ENCODE measurements around the gene LIN37.
"Not testable (repeated sequence)": the region's sequence is repeated elsewhere in the genome, so short reads cannot be mapped to it uniquely, and the experiment has no call there.

Gene LIN37

DNA sequence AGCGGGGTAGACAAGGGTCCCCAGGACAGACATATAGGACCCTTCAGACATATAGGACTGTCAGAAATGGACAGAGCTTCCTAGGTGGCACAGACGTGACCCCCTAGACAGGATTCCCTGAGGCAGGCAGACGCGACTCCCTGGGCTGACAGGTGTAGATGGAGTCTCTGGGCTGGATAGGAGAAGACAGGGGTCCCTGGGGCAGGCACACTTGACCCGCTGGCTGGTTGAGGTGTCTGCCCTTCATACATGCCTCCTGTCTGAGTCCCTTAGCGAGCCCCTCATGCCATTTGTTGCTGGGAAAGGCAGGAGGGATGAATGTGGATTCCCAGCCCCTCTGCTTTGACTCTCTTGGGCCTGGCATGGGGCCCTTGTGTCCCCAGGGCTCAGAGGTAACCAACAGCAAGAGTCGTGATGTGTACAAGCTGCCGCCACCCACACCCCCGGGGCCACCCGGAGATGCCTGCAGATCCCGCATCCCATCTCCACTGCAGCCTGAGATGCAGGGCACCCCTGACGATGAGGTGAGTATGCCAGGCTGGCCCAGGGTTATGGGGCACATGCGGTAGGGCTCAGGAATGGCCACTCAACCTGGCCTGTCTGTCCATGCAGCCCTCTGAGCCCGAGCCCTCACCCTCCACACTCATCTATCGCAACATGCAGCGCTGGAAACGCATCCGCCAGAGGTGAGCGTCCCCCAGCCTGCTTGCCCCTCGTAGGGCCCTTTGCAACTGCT, 5.4 kb downstream of the LIN37 start:
- DNase-seq = no peak

- DNase-seq = no peak
Measured at GRCh38 chr19:35754370-35755130, 6.2 kb downstream of the LIN37 start.

DNA sequence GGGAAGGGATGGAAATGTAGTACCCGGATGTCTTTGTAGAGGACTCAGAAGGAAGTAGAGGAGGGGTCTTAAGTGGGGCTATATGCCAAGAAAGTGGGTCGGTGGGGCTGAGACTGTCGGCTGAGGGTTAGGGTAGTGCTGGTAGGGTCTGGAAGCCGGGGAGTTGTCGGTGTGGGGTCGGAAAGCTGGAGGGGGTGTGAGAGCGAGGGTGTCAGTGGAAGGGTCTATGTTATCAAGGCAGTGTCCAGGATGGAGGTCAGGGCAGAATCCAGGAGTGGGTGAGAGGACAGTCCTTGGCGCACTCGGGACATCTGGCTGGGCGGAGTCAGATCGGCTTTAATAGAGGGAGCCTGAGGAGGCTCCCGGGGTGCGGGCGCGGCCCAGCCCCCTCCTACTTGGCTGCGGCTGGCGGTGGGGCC, 6.8 kb downstream of the LIN37 start:
- no peak for DNase-seq

GRCh38 chr19:35755550-35756376, 7.4 kb downstream of the LIN37 start:
- DNase-seq = no peak

GRCh38 chr19:35756377-35757230, 8.2 kb downstream of the LIN37 start, which contains the start of gene HSPB6:
TSS of gene HSPB6 (minus strand) at chr19:35757029. CDS start at chr19:35757008, 21 bp downstream.
- peak in 7 of 14 donors; percentile 16 to 66 (median 40) for DNase-seq

- DNase-seq = peak in 6 of 14 donors; percentile 34 to 87 (median 76)
Measured at GRCh38 chr19:35757231-35757748, 8.9 kb downstream of the LIN37 start.

DNA sequence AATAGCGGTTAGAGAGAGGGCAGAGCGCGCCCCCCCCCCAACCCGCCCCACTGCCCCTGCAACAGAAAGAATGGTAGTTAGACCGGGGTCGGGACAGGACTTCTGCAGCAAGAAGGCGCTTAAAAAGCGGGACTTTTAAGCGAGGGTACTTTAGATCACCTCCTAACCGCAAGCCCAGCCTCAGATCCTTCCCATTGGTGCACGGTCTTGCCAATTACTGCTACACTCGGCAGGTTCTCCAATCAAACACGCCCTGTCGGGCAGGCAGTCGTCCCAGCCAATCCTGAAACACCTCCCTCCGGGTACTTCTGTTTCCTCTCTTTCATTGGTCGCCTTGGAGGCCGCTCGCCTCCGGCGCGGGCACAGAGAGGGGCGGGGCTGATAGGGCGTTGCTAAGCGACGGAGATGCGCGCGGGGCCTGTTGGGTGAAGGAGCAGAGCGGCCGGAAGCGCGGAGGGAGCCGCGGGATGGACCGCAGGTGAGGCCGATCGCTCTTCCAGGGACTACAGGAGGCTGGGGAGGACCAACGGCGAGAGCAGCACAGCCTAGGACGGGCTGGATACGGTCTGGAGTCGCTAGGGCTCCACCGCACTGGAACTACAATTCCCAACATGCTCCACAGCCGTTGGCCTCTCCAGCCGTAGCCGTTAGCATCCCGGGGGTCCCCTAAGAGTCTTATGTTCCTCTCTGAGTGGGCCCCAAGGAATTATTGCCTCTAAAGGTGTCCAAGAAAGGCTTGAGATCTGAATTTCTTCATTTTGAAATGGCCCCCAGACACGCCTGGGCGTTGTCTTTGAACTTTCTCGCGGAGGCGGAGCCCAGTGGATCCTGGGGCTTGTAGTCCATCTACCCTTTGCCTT, 9.6 kb downstream of the LIN37 start, which contains the start of gene PROSER3:
PROSER3 (plus strand) TSS at position 428 of the 860 bp plus-strand sequence; CDS start at position 468, 40 bp downstream.
- DNase-seq = peak; percentile 74 to 99 (median 97)

GRCh38 chr19:35759697-35760096, 11.3 kb downstream of the LIN37 start:
- no peak for DNase-seq

GRCh38 chr19:35760711-35761349, 12.5 kb downstream of the LIN37 start:
- no peak for DNase-seq

- DNase-seq = no peak
Measured at GRCh38 chr19:35764432-35765315, 16.3 kb downstream of the LIN37 start.

GRCh38 chr19:35766571-35767104, 18.3 kb downstream of the LIN37 start:
- DNase-seq = no peak

DNA sequence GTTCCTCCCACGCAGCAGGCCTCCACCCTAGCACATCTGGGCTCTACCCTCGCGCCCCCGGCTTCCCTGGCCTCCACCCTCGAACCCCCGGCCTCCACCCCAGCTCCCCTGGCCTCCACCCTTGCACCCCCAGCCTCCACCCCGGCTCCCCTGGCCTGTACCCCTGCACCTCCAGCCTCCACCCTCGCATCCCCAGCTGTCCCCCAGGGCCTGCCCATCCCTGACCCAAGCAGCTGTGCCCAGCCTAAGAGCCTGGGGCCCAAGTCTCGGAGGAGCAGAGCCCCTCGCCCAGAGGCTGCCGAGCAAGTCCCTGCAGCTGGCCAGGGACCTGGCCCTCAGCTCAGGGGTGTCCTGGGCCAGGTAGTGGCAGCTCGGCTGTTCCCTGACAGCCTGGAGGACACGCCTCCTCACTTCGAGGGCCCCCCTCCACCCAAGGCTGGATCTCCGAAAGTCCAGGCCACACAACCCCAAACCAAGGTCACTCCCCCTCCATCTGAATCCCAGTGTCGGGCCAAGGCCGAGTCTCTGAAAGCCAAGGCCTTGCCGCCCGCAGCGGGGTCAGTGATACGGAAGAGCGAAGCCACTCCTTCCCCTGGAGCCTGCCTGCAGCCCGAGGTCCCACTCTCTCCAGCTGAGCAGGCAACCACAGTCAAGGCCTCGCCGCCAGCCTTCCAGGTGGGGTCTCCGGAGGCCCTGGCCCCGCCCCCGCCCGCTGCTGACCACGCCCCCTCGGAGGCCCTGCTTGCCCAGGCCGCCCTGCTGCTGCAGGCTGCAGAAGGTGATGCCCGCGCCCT, 19.1 kb downstream of the LIN37 start:
- no peak for DNase-seq

DNA sequence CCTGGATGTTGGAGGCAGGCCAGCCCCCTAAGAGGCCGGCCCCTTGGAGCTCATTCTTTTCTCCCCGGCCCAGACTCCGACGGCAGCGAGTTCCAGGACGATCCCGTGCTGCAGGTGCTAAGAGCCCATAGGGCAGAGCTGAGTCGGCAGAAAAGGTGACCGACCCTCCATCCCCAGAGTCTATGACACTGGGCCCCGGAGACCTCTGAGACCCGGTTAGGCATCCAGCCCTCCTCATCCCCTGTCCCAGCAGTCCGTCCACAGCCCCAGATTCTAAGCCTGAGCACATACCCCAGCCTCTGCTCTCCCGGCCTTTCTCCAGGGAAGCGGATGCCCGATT, 19.7 kb downstream of the LIN37 start:
- no peak for DNase-seq

DNA sequence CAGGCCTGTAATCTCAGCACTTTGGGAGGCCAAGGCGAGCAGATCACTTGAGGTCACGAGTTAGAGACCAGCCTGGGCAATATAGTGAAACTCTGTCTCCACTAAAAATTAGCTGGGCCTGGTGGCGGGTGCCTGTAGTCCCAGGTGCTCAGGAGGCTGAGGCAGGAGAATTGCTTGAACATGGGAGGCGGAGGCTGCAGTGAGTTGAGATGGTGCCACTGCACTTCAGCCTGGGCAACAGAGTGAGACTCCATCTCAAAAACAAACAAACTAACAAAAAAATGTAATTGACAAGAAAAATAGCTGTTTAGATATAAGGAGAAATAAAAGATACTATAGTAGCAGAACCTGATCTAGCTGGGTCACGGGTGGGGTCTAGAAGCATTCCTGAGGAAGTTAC, 24.0 kb downstream of the LIN37 start:
- DNase-seq = not testable (repeated sequence)

- DNase-seq = no peak
Measured at GRCh38 chr19:35773020-35773806, 24.8 kb downstream of the LIN37 start.

GRCh38 chr19:35774274-35775045, 26.1 kb downstream of the LIN37 start:
- DNase-seq = no peak

DNA sequence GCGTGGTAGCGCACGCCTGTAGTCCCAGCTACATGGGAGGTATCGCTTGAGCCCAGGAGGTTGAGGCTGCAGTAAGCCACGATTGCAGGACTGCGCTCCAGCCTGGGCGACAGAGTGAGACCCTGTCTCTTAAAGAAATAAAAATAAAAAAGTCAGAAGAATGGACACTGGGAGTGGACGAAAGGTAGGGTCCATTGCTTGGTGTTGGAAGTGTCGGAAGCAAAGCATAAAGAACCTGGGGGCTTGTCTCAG, 26.6 kb downstream of the LIN37 start:
- DNase-seq = no peak
